Trophoblast cell (in vitro differentiated cells and primary cell): ENCODE data around the gene ZAR1.
A peak's percentile ranks its signal among the peaks of the same experiment; 100 is the strongest.

Source experiments
- DNase-seq, 2 donors: peaks; one replicate each; pipeline ENCODE4 v3.0.0-alpha.2; 2016
- H2AFZ ChIP-seq: 2 replicates; pipeline ENCODE4 v1.6.1; 2013; ENCODE audit warnings: low read length, moderate library complexity, mild to moderate bottlenecking; ENCODE audit not compliant: insufficient read depth, poor library complexity
- H2AK5ac ChIP-seq: 2 replicates; pipeline ENCODE4 v1.6.1; 2013; ENCODE audit warnings: mild to moderate bottlenecking, low read length
- H2BK120ac ChIP-seq: 2 replicates; pipeline ENCODE4 v1.6.1; 2013; ENCODE audit warnings: low read length, mild to moderate bottlenecking, moderate library complexity; ENCODE audit not compliant: insufficient read depth, poor library complexity
- H2BK12ac ChIP-seq: 2 replicates; pipeline ENCODE4 v1.6.1; 2013; ENCODE audit warnings: mild to moderate bottlenecking, low read length, moderate library complexity
- H2BK5ac ChIP-seq: 2 replicates; pipeline ENCODE4 v1.6.1; 2013; ENCODE audit warnings: low read length, low read depth, moderate library complexity, mild to moderate bottlenecking; ENCODE audit not compliant: poor library complexity
- H3K14ac ChIP-seq: 2 replicates; pipeline ENCODE4 v1.6.1; 2013; ENCODE audit warnings: mild to moderate bottlenecking, low read length
- H3K18ac ChIP-seq: 2 replicates; pipeline ENCODE4 v1.6.1; 2013; ENCODE audit warnings: mild to moderate bottlenecking, low read length
- H3K23ac ChIP-seq: 2 replicates; pipeline ENCODE4 v1.6.1; 2013; ENCODE audit warnings: low read length
- H3K27ac ChIP-seq: 2 replicates; pipeline ENCODE4 v1.5.1; 2013; ENCODE audit warnings: low read depth, mild to moderate bottlenecking, inconsistent platforms, low read length, moderate library complexity
- H3K27me3 ChIP-seq: 2 replicates; pipeline ENCODE4 v1.6.1; 2013; ENCODE audit warnings: inconsistent platforms, mild to moderate bottlenecking, low read length, moderate library complexity; ENCODE audit not compliant: insufficient read depth
- H3K36me3 ChIP-seq, 2 experiments: 1 replicate in 1 of 2; 2 replicates in 1 of 2; pipeline ENCODE4 v1.6.1; 2013; ENCODE audit warnings: low read length in 2 of 2, mild to moderate bottlenecking in 2 of 2, moderate library complexity in 1 of 2; ENCODE audit not compliant: insufficient read depth in 2 of 2, control insufficient read depth in 1 of 2
- H3K4ac ChIP-seq: 2 replicates; pipeline ENCODE4 v1.6.1; 2013; ENCODE audit warnings: low read depth, mild to moderate bottlenecking, low read length, moderate library complexity
- H3K4me1 ChIP-seq, 2 experiments: 1 replicate in 1 of 2; 2 replicates in 1 of 2; pipeline ENCODE4 v1.6.1; 2013; ENCODE audit warnings: low read length in 2 of 2, mild to moderate bottlenecking in 2 of 2, moderate library complexity in 1 of 2; ENCODE audit not compliant: insufficient read depth in 2 of 2, control insufficient read depth in 1 of 2
- H3K4me2 ChIP-seq: 2 replicates; pipeline ENCODE4 v1.6.1; 2013; ENCODE audit warnings: inconsistent platforms, mild to moderate bottlenecking, low read length, moderate library complexity
- H3K4me3 ChIP-seq: 2 replicates; pipeline ENCODE4 v1.5.1; 2013; ENCODE audit warnings: mild to moderate bottlenecking, low read depth, low read length, inconsistent platforms
- H3K79me1 ChIP-seq: one replicate; pipeline ENCODE4 v1.6.1; 2013; ENCODE audit warnings: low read length
- H3K79me2 ChIP-seq: 2 replicates; pipeline ENCODE4 v1.6.1; 2013; ENCODE audit warnings: low read length, mild to moderate bottlenecking; ENCODE audit not compliant: control insufficient read depth, insufficient read depth, poor library complexity
- H3K9ac ChIP-seq: 2 replicates; pipeline ENCODE4 v1.6.1; 2013; ENCODE audit warnings: mild to moderate bottlenecking, low read length
- H3K9me3 ChIP-seq: 2 replicates; pipeline ENCODE4 v1.6.1; 2013; ENCODE audit warnings: low read depth, mild to moderate bottlenecking, control low read depth, inconsistent platforms, low read length; ENCODE audit not compliant: insufficient read depth
- H4K12ac ChIP-seq: 2 replicates; pipeline ENCODE4 v1.6.1; 2013; ENCODE audit warnings: low read depth, mild to moderate bottlenecking, low read length, moderate library complexity
- H4K8ac ChIP-seq: 2 replicates; pipeline ENCODE4 v1.6.1; 2013; ENCODE audit warnings: low read depth, mild to moderate bottlenecking, low read length, moderate library complexity
- H4K91ac ChIP-seq: one replicate; pipeline ENCODE4 v1.6.1; 2013; ENCODE audit warnings: low read depth, mild to moderate bottlenecking, low read length, moderate library complexity
- WGBS: extraction: QIAGEN DNeasy Blood & Tissue Kit; methylation state at CpG from one replicate; pipeline ENCODE4 v1.1.7; 2013; ENCODE audit warnings: missing lambda C conversion rate; ENCODE audit not compliant: insufficient read length, insufficient coverage; ENCODE audit errors: extremely low coverage; 5-methylcytosine and 5-hydroxymethylcytosine counted together

ZAR1 gene

DNA sequence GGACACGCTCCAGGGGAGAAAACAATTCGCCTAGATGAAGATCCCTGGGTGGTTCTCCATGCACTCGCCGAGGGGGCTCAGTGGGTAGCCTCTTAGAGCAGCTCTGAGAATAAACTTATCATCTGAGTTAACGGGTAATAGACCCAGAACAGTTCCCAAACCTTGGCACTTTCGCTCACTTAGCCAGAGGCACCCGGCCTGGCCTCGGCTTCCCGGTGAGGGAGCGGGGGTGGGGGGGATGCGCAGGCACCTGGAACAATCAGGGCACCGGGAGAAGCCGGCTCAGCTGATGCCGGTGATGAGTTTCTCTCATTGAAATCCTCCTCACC is 405 bp upstream of the ZAR1 start:
- no CpG with 5 or more reads among the region's 14 CpGs for WGBS
- Histone ChIP-seq H3K4ac (no peak overlapping the region), H3K9me3 (peaks cover 13% of the 10 kb centered on the region), H2BK12ac (no peak overlapping the region), H3K79me2 (no peaks in the 10 kb centered on the region), H3K36me3 (no peaks in the 10 kb centered on the region), H4K12ac (no peak overlapping the region), H3K27me3 (peaks cover 38% of the 10 kb centered on the region), H4K91ac (no peak overlapping the region), H3K4me3 (no peak overlapping the region), H3K14ac (no peak overlapping the region), H4K8ac (no peak overlapping the region), H3K79me1 (no peaks in the 10 kb centered on the region), H3K27ac (no peak overlapping the region), H2AK5ac (no peak overlapping the region), H3K23ac (no peak overlapping the region), H2BK120ac (no peak overlapping the region), H3K4me2 (peak overlapping the region; percentile 14), H2AFZ (no peak overlapping the region), H3K9ac (no peak overlapping the region), H3K18ac (no peak overlapping the region), H2BK5ac (no peak overlapping the region), H3K4me1 (peaks cover 11 to 14% of the 10 kb centered on the region in 2 experiments)
- no peak for DNase-seq

DNA sequence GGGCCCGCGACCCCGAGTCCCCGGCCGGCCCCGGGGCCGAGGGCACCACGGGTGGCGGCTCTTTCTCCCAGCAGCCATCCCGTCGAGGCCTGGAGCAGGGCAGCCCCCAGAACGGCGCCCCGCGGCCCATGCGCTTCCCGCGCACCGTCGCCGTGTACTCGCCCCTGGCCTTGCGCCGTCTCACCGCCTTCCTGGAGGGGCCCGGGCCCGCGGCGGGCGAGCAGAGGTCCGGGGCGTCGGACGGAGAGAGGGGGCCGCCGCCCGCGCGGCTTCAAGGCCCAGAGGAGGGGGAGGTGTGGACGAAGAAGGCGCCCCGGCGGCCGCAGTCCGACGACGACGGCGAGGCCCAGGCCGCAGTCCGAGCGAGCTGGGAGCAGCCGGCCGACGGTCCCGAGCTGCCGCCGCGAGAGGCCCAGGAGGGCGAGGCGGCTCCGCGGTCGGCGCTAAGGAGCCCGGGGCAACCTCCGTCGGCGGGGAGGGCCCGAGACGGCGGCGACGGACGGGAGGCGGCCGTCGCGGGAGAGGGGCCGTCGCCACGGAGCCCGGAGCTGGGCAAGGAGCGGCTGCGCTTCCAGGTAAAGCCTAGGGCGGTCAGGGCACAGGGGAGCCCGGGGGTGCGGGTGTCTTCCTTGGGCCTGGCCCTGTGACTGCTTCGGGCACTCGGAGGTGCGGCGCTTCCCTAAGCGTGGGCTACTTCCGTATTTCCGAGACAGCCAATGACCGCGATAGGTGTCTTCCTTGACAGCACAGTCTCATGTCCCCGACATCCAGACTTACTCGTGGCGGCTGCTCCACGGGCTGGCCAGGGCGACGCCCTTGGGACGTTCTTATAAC is 845 bp downstream of the ZAR1 start:
- no peak overlapping the region for H2BK5ac ChIP-seq
- H4K91ac ChIP-seq = no peak overlapping the region
- no peak for DNase-seq
- H3K9me3 ChIP-seq = peaks cover 11% of the 10 kb centered on the region
- H2AFZ ChIP-seq = peak overlapping the region; percentile 95
- peak overlapping the region; percentile 34 for H4K8ac ChIP-seq
- peaks cover 11 to 14% of the 10 kb centered on the region in 2 experiments for H3K4me1 ChIP-seq
- peaks cover 0 to 2% of the 10 kb centered on the region in 2 experiments for H3K36me3 ChIP-seq
- no peak overlapping the region for H3K4ac ChIP-seq
- H3K79me1 ChIP-seq = no peaks in the 10 kb centered on the region
- H3K18ac ChIP-seq = no peak overlapping the region
- WGBS = no CpG with 5 or more reads among the region's 104 CpGs
- no peak overlapping the region for H3K27ac ChIP-seq
- peaks cover 34% of the 10 kb centered on the region for H3K27me3 ChIP-seq
- peak overlapping the region; percentile 51 for H3K4me3 ChIP-seq
- peak overlapping the region; percentile 14 for H3K4me2 ChIP-seq
- H3K79me2 ChIP-seq = no peaks in the 10 kb centered on the region
- no peak overlapping the region for H2BK12ac ChIP-seq
- H4K12ac ChIP-seq = peak overlapping the region; percentile 55
- no peak overlapping the region for H2BK120ac ChIP-seq
- no peak overlapping the region for H3K23ac ChIP-seq
- H3K14ac ChIP-seq = peak overlapping the region; percentile 16
- H3K9ac ChIP-seq = no peak overlapping the region
- H2AK5ac ChIP-seq = no peak overlapping the region

DNA sequence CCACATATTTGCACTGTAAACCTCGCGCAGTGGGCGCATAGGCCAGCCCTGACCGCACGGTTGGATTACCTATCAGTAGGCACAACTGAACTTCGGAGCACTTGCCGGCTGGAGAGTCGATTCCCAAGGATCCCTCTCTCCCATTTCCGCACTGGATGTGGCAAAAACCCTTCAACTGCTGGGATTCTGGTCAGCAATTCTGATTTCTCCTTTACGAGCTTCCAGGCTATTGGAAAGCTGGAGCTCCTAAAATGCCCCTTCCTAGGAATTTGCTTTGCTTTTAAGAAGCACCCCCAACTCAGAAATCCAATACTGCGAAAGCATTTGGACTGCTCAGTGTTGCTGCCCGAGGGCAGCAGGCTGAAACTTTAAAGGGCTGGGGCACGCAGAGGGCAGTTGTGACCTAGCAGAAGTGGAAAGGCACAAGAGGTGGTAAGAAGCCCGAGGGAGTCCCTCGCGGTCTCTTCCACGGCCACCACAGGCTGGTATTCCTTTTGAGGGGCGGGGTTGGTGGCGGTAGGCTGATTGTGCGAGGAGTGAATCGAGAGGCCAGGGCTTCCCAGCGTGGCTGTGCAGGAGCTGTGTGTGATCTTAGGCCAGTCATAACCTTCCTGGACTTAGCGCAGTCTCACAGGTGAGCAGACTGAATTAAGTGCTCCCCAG is 1.6 kb downstream of the ZAR1 start:
- H3K18ac ChIP-seq = no peak overlapping the region
- H2BK12ac ChIP-seq = no peak overlapping the region
- H3K27me3 ChIP-seq = peaks cover 34% of the 10 kb centered on the region
- no peak overlapping the region for H3K27ac ChIP-seq
- no peak overlapping the region for H2BK5ac ChIP-seq
- H2BK120ac ChIP-seq = no peak overlapping the region
- no peaks in the 10 kb centered on the region for H3K79me1 ChIP-seq
- H3K4me1 ChIP-seq = peaks cover 11 to 14% of the 10 kb centered on the region in 2 experiments
- no CpG with 5 or more reads among the region's 23 CpGs for WGBS
- no peaks in the 10 kb centered on the region for H3K79me2 ChIP-seq
- H3K36me3 ChIP-seq = peaks cover 0 to 3% of the 10 kb centered on the region in 2 experiments
- no peak overlapping the region for H4K91ac ChIP-seq
- H3K4me3 ChIP-seq = peak overlapping the region; percentile 51
- no peak overlapping the region for H3K14ac ChIP-seq
- H3K4me2 ChIP-seq = peak overlapping the region; percentile 14
- no peak overlapping the region for H3K9ac ChIP-seq
- peaks cover 11% of the 10 kb centered on the region for H3K9me3 ChIP-seq
- no peak overlapping the region for H3K23ac ChIP-seq
- no peak overlapping the region for H2AK5ac ChIP-seq
- H4K12ac ChIP-seq = no peak overlapping the region
- DNase-seq = no peak
- no peak overlapping the region for H3K4ac ChIP-seq
- H4K8ac ChIP-seq = no peak overlapping the region
- no peak overlapping the region for H2AFZ ChIP-seq

DNA sequence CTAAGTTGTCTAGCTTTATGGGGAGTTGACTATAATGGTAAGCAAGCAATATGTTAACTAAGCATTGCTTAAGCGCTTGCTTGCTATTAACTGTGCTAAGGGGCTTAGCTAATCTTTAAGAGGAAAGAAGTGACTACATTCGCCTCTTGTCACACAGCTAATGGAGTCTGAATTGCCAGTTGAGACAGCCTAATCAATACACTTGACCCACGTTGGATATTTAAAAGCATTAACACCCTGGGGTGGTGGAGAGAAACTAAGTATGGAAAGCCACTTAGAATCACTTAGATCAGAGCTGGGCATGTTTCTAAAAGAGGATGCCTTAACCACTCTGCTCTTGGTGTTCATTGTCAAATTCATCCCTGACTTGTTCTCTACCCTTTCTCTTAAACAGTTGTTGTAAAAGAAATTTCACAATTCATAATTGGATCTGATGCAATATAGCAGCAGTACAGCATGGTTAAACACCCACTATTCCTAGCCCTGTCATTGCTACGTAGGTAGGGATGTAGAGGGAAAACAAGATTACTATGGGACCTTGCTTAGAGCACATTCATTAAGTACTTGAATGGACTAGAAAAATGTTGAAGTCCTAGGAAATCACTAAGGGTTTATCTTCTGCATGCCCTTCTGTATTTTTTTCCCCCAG is 3.5 kb downstream of the ZAR1 start:
- Histone ChIP-seq H3K79me1 (no peaks in the 10 kb centered on the region), H3K9me3 (peaks cover 11% of the 10 kb centered on the region), H3K9ac (no peak overlapping the region), H3K36me3 (peaks cover 0 to 3% of the 10 kb centered on the region in 2 experiments), H3K4ac (no peak overlapping the region), H3K23ac (no peak overlapping the region), H4K8ac (no peak overlapping the region), H3K79me2 (no peaks in the 10 kb centered on the region), H3K18ac (no peak overlapping the region), H2BK5ac (no peak overlapping the region), H4K12ac (no peak overlapping the region), H3K27me3 (peaks cover 30% of the 10 kb centered on the region), H2BK120ac (no peak overlapping the region), H2AK5ac (no peak overlapping the region), H3K14ac (no peak overlapping the region), H3K4me3 (no peak overlapping the region), H3K4me1 (peaks cover 11 to 14% of the 10 kb centered on the region in 2 experiments), H3K4me2 (no peak overlapping the region), H4K91ac (no peak overlapping the region), H2AFZ (no peak overlapping the region), H3K27ac (no peak overlapping the region), H2BK12ac (no peak overlapping the region)
- no CpG with 5 or more reads among the region's 4 CpGs for whole genome bisulfite sequencing
- DNase-seq = no peak
